ENCODE measurements around the gene ZRANB1.

DNA sequence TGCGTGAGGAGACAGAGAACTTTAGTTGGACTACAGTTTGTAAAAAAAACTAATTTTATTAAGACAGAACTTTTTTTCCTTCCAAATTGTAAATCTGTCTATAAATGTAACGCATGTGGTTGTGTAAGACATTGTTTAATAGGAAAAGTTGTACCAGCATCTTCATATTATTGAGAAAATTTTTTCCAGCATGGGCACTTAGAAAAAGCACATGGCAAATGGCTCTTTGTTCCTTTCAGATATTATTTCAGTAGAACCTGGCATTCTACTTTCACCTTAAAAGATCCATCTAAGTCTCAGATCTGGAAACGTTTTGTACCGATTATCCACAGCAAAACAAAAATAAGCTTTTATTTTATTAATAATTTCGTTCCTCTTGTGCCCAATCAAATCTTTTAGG is 43.2 kb downstream of the ZRANB1 start:
- TF ChIP-seq, protein P1, sequence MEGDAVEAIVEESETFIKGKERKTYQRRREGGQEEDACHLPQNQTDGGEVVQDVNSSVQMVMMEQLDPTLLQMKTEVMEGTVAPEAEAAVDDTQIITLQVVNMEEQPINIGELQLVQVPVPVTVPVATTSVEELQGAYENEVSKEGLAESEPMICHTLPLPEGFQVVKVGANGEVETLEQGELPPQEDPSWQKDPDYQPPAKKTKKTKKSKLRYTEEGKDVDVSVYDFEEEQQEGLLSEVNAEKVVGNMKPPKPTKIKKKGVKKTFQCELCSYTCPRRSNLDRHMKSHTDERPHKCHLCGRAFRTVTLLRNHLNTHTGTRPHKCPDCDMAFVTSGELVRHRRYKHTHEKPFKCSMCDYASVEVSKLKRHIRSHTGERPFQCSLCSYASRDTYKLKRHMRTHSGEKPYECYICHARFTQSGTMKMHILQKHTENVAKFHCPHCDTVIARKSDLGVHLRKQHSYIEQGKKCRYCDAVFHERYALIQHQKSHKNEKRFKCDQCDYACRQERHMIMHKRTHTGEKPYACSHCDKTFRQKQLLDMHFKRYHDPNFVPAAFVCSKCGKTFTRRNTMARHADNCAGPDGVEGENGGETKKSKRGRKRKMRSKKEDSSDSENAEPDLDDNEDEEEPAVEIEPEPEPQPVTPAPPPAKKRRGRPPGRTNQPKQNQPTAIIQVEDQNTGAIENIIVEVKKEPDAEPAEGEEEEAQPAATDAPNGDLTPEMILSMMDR (conservative IDR thresholded peaks at IDR 0.05; ENCODE audit: low read depth, low read length): no peak
- TF ChIP-seq EZH2 (IDR thresholded peaks at IDR 0.05; ENCODE audit: borderline replicate concordance, low read depth, low read length, poor library complexity, severe bottlenecking): no peak

Measured in A673 (cell line).